HG03521 (cell line): ENCODE data around the gene PKD2L1.
A peak's percentile ranks its signal among the peaks of the same experiment; 100 is the strongest.
"Not testable (repeated sequence)": the region's sequence is repeated elsewhere in the genome, so short reads cannot be mapped to it uniquely, and the experiment has no call there.

ENCODE experiments used
- ATAC-seq: cut with Tn5 transposase; IDR thresholded peaks from one replicate; pipeline ENCODE4 v1.9.1; 2021; ENCODE audit warnings: mild to moderate bottlenecking, moderate library complexity; ENCODE audit not compliant: unreplicated experiment

The PKD2L1 gene

GRCh38 chr10:100287756-100288155 lies 42.3 kb downstream of the PKD2L1 start:
- ATAC-seq = no peak

- ATAC-seq = peak; percentile 86
These were observed 43.7 kb downstream of the PKD2L1 start, which contains the start of gene BLOC1S2 for GRCh38 chr10:100286051-100287033. Gene BLOC1S2, minus strand, starts transcription at chr10:100286680. Its CDS starts 21 bp downstream, at chr10:100286659.

- not testable (repeated sequence) for ATAC-seq
These were observed 44.7 kb downstream of the PKD2L1 start for GRCh38 chr10:100285326-100285725.

- ATAC-seq = no peak
These were observed 47.1 kb downstream of the PKD2L1 start for GRCh38 chr10:100282907-100283306.

GRCh38 chr10:100276971-100277370 lies 53.1 kb downstream of the PKD2L1 start:
- ATAC-seq = not testable (repeated sequence)

GRCh38 chr10:100267239-100268104 lies 62.6 kb downstream of the PKD2L1 start, which contains the start of gene CWF19L1:
Gene CWF19L1, minus strand, starts transcription at chr10:100267638. Its CDS starts 45 bp downstream, at chr10:100267593.
- ATAC-seq = peak; percentile 68

- ATAC-seq = no peak
These were observed 64.1 kb downstream of the PKD2L1 start for GRCh38 chr10:100265821-100266485.

- ATAC-seq = no peak
These were observed 75.8 kb downstream of the PKD2L1 start for GRCh38 chr10:100254191-100254590.

- no peak for ATAC-seq
These were observed 77.0 kb downstream of the PKD2L1 start for GRCh38 chr10:100253041-100253440.

GRCh38 chr10:100248820-100249219 lies 81.2 kb downstream of the PKD2L1 start:
- ATAC-seq = no peak

GRCh38 chr10:100245484-100246220 lies 84.4 kb downstream of the PKD2L1 start:
- no peak for ATAC-seq

- ATAC-seq = no peak
These were observed 90.2 kb downstream of the PKD2L1 start for GRCh38 chr10:100239851-100240250.

- ATAC-seq = no peak
These were observed 91.6 kb downstream of the PKD2L1 start for GRCh38 chr10:100238429-100238828.
